Nephron progenitor cell (in vitro differentiated cells): ENCODE measurements around the gene GPR152.
A peak's percentile ranks its signal among the peaks of the same experiment; 100 is the strongest.

Source experiments
- DNase-seq: peaks from one replicate; pipeline ENCODE4 v3.0.0; 2021
- H3K27ac Mint-ChIP-seq: 2 replicates; pipeline ENCODE4 v1.8.0; 2021; ENCODE audit warnings: mild to moderate bottlenecking, moderate library complexity, mixed read lengths
- H3K27me3 Mint-ChIP-seq: 2 replicates; pipeline ENCODE4 v1.8.0; 2021; ENCODE audit warnings: mild to moderate bottlenecking, low read depth, mixed read lengths; ENCODE audit not compliant: poor library complexity
- H3K36me3 Mint-ChIP-seq: 2 replicates; pipeline ENCODE4 v1.8.0; 2021; ENCODE audit warnings: low read depth, mixed read lengths
- H3K4me1 Mint-ChIP-seq: 2 replicates; pipeline ENCODE4 v1.8.0; 2021; ENCODE audit warnings: mixed read lengths
- H3K4me3 Mint-ChIP-seq: 2 replicates; pipeline ENCODE4 v1.8.0; 2021; ENCODE audit warnings: mild to moderate bottlenecking, moderate library complexity, mixed read lengths
- H3K9me3 Mint-ChIP-seq: 2 replicates; pipeline ENCODE4 v1.8.0; 2021; ENCODE audit warnings: mild to moderate bottlenecking, moderate library complexity, mixed read lengths
- TF ChIP-seq, protein P1 (sequence below): fragments of 200-600 bp; sonication (generic); IDR thresholded peaks from 2 replicates; pipeline ENCODE4 v1.5.0; 2021; ENCODE audit warnings: antibody characterized with exemption

The GPR152 gene

DNA sequence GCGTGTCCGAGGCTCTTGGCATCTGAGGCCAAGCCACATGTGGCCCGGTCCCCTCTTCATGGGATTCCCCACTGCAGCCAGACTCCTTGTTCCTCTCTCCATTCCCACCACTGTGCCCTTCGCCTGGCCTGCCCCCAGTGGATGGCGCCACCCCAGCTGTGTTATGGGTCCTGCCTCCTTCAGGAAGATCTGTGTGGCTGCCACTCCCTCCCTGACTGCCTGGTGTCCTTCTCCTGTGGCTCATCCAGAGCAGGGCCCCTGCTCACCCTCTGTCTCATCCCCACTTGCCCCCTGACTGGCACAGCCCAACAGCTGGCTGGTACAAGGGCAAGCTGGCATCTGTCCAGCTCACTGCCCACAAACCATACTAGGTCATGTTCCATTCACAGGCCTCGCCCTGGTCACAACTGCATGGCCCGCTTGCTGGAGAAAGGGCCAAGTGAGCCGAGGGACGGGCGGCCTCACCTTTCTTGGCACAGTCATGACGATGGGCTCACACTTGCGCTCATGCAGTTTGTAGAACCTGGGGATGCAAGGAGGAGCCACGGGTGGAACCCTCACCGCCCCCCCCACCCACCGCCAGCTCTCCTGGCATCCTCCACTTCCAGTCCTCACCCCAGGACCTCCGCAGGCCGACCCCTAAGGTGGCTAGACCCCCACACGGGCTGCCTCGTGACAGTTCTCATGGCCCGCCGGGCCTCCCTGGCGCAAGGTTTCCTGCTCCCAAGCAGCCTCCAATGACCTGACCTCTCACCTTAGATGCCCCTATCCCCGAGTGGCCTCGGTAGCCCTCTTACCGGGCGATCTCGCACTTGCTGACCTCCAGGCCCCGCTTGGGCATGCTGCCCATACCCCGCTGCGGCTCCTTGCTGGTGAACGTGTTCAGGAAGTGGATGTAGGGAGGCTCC lies 13.0 kb downstream of the GPR152 start:
- Mint-ChIP-seq H3K4me1 (peaks cover 15% of the 10 kb centered on the region), H3K36me3 (peaks cover 5% of the 10 kb centered on the region), H3K9me3 (no peaks in the 10 kb centered on the region), H3K27ac (peak overlapping the region; percentile 84), H3K27me3 (no peaks in the 10 kb centered on the region), H3K4me3 (no peak overlapping the region)
- TF ChIP-seq, protein P1, sequence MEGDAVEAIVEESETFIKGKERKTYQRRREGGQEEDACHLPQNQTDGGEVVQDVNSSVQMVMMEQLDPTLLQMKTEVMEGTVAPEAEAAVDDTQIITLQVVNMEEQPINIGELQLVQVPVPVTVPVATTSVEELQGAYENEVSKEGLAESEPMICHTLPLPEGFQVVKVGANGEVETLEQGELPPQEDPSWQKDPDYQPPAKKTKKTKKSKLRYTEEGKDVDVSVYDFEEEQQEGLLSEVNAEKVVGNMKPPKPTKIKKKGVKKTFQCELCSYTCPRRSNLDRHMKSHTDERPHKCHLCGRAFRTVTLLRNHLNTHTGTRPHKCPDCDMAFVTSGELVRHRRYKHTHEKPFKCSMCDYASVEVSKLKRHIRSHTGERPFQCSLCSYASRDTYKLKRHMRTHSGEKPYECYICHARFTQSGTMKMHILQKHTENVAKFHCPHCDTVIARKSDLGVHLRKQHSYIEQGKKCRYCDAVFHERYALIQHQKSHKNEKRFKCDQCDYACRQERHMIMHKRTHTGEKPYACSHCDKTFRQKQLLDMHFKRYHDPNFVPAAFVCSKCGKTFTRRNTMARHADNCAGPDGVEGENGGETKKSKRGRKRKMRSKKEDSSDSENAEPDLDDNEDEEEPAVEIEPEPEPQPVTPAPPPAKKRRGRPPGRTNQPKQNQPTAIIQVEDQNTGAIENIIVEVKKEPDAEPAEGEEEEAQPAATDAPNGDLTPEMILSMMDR: no peak
- DNase-seq: no peak

DNA sequence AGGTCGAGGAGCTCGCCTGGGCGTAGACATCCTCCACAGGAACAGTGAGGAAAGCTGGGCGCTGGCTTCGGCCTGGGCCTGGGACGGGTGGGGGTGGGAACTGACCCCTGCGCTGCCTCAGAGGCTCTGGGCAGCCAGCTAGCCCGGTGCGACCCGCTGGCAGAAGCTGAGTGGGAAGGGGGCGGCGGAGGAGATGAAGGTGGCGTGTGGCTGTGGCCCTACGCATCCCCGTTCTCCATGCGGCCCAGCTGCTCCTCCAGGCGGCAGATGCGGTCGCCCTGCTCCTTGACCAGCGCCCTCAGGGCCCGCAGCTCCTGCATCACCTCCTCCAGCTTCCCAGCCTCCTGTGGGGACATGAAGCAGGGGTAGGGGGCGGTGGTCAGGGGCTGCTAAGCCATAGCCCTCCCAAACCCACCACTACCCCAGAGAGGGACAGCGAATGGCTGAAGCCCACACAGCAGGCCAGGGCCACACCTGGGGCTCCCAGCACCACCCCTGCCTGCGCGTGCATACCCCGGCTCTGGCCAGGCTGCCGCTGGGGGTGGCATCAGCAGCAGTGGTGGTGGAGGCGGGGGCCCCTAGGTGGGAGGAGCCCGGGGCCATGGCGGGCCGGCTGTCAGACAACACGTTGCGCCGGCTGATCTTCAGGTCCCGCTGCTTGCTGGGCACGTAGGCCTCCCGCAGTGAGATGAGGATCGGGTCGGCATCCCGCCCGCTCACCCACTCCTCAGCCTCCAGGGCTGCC lies 14.2 kb downstream of the GPR152 start:
- H3K36me3 Mint-ChIP-seq: peaks cover 5% of the 10 kb centered on the region
- H3K9me3 Mint-ChIP-seq: no peaks in the 10 kb centered on the region
- no peak overlapping the region for H3K4me3 Mint-ChIP-seq
- TF ChIP-seq, protein P1: no peak
- no peaks in the 10 kb centered on the region for H3K27me3 Mint-ChIP-seq
- peaks cover 15% of the 10 kb centered on the region for H3K4me1 Mint-ChIP-seq
- DNase-seq: no peak
- H3K27ac Mint-ChIP-seq: no peak overlapping the region

DNA sequence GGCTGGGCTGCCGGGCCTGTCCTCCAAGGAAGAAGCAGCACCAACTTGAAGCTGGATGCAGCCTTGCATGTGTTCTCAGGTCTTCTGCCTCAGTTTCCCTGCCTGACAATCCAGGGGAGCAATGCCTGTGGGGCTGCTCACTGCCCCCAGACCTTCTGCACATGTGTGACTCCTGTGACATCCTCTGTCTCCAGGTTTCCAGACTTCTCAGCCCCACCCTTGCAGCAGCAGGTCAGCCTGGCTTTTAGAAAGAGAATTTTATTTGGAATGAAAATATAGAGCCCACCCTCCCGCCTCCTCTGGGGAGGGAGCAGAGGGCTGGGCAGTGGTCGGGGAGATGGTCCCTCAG lies 14.7 kb downstream of the GPR152 start:
- TF ChIP-seq, protein P1: no peak
- Mint-ChIP-seq H3K27ac (no peak overlapping the region), H3K4me1 (peaks cover 15% of the 10 kb centered on the region), H3K4me3 (no peak overlapping the region), H3K36me3 (peaks cover 5% of the 10 kb centered on the region), H3K9me3 (no peaks in the 10 kb centered on the region), H3K27me3 (no peaks in the 10 kb centered on the region)
- no peak for DNase-seq

DNA sequence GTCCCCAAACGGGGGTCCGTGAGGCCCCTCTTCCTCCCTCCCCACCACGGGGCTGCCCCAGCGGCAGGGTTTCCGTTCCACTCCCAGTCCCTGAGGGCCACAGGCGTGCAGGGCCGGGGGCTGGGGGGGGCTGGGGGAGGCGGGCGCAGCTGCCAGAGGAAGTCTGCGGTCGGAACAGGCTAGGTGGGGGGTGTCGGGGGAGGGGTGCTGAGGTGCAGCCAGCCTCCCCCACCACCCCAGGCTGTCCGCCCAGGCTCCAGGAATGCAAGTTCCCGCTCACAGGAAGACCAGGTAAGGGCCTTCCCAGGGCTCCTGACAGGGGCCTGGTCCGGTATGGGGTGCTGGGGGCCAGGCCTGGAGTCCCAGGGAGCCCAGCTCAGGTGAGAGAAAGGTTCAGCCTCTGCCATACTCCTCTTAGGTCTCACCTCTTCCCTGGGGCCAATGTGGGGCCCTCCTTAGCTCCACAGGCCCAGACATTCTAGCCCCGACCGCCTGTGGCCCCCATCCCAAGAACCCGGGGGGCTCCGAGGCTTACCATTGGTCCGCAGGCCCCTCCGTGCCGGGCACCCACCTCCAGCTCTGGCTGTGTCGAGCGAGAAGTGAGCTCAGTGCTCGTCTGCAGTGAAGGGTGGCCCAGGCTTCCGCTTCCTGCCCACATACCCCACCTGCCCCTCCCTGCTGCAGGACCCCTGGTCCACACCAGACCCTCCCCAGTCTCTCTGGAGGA lies 15.3 kb downstream of the GPR152 start, which contains the start of gene PTPRCAP:
TSS of gene PTPRCAP (minus strand) at position 601 of the 727 bp plus-strand sequence. CDS start at position 538, 63 bp downstream.
- DNase-seq: no peak
- Mint-ChIP-seq H3K36me3 (peaks cover 6% of the 10 kb centered on the region), H3K4me3 (no peak within 1 kb of the TSS), H3K27ac (peak within 1 kb of the TSS; percentile 43), H3K4me1 (peaks cover 10% of the 10 kb centered on the region), H3K27me3 (no peaks in the 10 kb centered on the region), H3K9me3 (no peaks in the 10 kb centered on the region)
- TF ChIP-seq, protein P1: no peak

DNA sequence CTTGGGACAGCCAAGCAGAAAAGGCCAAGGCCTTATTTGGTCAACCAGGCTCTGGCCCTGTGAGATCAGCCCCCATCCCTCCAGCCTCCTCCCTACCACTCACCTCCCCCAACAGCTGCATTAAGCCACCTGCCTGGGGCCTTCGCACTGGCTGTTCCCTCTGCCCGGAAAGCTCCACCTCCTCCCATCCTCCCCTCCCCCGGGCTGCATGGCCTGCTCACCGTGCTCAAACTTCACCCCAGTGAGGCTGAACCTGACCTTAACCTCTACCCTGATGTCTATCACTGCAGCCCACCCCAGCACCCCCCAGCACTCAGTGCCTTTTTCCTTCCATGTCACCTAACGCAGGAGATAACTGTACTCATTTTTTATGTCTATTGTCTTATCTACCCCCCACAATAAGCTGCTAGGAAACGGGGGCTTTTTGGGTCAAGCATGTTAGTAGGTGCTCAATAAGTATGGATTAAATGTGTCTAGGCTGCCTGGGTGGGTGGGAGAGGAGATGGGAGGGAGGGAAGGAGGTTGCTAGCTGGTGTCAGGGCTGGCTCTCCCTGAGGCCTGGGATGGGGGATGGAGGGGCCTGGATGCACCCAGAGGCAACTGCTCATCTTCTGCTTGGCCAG lies 16.0 kb downstream of the GPR152 start:
- peak overlapping the region; percentile 43 for H3K27ac Mint-ChIP-seq
- peaks cover 13% of the 10 kb centered on the region for H3K36me3 Mint-ChIP-seq
- H3K4me1 Mint-ChIP-seq: peaks cover 11% of the 10 kb centered on the region
- H3K4me3 Mint-ChIP-seq: no peak overlapping the region
- TF ChIP-seq, protein P1: no peak
- no peaks in the 10 kb centered on the region for H3K9me3 Mint-ChIP-seq
- H3K27me3 Mint-ChIP-seq: no peaks in the 10 kb centered on the region
- no peak for DNase-seq
